Rectal smooth muscle tissue (tissue), 1 donor: ENCODE measurements around the gene RPL31.
A peak's percentile ranks its signal among the peaks of the same experiment; 100 is the strongest.

Experiments used
- H3K27ac ChIP-seq: one replicate; pipeline ENCODE4 v1.7.0; 2013; ENCODE audit warnings: low read depth, low read length, inconsistent platforms
- H3K27me3 ChIP-seq: one replicate; pipeline ENCODE4 v1.7.0; 2013; ENCODE audit warnings: low read length; ENCODE audit not compliant: control insufficient read depth, insufficient read depth
- H3K36me3 ChIP-seq: one replicate; pipeline ENCODE4 v1.7.0; 2013; ENCODE audit warnings: low read length; ENCODE audit not compliant: control insufficient read depth, insufficient read depth
- H3K4me1 ChIP-seq: one replicate; pipeline ENCODE4 v1.7.0; 2013; ENCODE audit warnings: low read length; ENCODE audit not compliant: control insufficient read depth, insufficient read depth
- H3K4me3 ChIP-seq: one replicate; pipeline ENCODE4 v1.7.0; 2013; ENCODE audit warnings: low read length
- H3K9ac ChIP-seq: one replicate; pipeline ENCODE4 v1.7.0; 2013; ENCODE audit warnings: low read length

The RPL31 gene

DNA sequence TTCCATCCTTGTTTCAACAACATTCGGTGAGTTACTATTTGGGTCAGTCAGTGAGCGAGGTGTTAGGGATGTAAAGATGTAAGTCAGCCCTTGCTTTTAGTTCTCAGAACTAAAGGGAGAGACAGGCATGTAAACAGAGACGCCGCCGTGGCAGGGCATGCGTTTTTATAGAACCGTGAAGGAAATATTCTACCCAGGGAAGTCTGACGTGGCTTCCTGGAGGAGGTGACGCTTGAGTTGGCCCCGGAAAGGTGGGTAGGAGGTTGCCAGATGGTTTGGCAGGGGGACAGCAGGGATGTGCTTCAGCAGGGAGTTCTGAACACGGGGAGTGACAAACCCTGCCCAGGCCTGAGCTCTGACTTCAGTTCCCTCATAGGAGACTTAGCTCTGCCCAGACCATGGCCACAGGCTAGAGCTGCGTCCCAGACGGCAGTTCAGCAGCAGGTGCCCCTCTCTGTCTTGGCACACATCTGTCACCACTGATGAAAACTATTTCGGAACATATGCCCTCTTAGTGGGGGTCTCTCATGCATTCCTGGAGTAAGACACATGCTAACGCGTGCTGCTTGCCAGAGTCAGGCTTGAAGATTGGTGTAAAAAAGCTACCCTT, 23.4 kb upstream of the RPL31 start:
- H3K4me3 ChIP-seq: no peak overlapping the region
- H3K36me3 ChIP-seq: peaks cover 3% of the 10 kb centered on the region
- H3K27me3 ChIP-seq: no peaks in the 10 kb centered on the region
- peaks cover 24% of the 10 kb centered on the region for H3K4me1 ChIP-seq
- no peak overlapping the region for H3K9ac ChIP-seq
- H3K27ac ChIP-seq: peak overlapping the region; percentile 76

DNA sequence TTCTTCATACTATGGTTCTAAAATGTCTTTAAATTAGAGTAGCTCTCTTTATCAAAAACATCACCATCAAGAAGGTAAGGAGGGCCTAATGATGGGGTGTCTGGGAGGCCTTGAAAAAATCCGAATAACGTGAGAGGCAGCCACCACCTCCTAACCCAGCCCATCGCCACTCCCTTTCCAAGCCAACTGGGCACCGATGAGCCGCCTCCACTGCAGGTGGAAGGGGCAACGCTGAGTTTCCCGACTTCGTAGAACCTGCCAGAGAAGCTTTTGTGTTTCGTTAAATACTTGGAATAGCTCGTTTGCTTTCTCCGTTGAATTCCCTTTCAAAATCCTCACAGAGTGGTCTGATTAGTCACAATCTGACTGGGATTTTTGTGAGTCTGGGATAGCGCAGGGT, 22.0 kb upstream of the RPL31 start:
- Histone ChIP-seq H3K4me3 (no peak overlapping the region), H3K27me3 (no peaks in the 10 kb centered on the region), H3K27ac (no peak overlapping the region), H3K4me1 (peaks cover 24% of the 10 kb centered on the region), H3K9ac (no peak overlapping the region), H3K36me3 (peaks cover 3% of the 10 kb centered on the region)

- H3K4me1 ChIP-seq: peaks cover 24% of the 10 kb centered on the region
- no peak overlapping the region for H3K27ac ChIP-seq
- H3K4me3 ChIP-seq: no peak overlapping the region
- no peak overlapping the region for H3K9ac ChIP-seq
- no peaks in the 10 kb centered on the region for H3K27me3 ChIP-seq
- peaks cover under 1% of the 10 kb centered on the region for H3K36me3 ChIP-seq
Measured at GRCh38 chr2:100981011-100981410, 21.1 kb upstream of the RPL31 start.

DNA sequence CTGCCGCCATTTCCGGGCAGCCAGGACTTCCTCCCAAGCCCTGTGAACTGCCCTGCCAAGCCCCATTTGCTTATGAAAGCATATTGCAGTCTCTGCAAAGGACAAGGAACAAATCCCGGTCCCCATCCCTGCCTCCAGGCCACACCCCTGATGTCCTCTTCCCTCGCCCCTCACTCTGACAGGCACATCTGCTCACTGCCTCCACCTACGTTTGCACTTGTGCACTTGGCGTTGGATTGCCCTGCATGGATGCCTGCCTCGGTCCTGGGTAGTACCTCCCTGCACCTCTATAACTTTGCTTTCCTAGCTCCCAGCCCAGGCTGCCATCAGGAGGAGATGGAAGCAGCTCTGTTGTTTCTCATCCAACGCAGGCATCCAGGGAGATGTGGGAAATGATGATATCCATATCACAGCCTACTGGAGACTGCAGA, 19.6 kb upstream of the RPL31 start:
- H3K9ac ChIP-seq: no peak overlapping the region
- no peaks in the 10 kb centered on the region for H3K36me3 ChIP-seq
- H3K4me3 ChIP-seq: no peak overlapping the region
- H3K27ac ChIP-seq: no peak overlapping the region
- no peaks in the 10 kb centered on the region for H3K27me3 ChIP-seq
- peaks cover 13% of the 10 kb centered on the region for H3K4me1 ChIP-seq

DNA sequence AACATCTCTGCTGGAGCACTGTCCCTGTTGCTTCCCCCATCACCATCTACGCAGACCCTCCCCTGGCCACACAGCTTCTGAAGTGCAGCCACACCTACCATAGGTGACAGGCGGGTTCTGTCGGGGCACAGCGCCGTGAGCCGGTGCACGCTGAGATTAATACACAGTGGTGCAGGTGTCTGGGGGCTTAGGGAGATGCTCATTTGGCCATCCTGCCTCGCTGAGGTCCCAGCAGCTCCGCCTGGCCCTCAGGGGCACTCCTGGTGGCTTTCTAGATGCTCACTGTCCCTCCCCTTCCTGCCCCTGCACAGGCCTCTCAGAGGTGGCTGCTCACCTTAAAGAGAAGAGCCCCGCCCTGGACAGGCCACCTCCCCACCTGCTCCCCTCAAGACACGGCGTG, 18.9 kb upstream of the RPL31 start:
- Histone ChIP-seq H3K27ac (no peak overlapping the region), H3K4me1 (peaks cover 7% of the 10 kb centered on the region), H3K27me3 (no peaks in the 10 kb centered on the region), H3K36me3 (no peaks in the 10 kb centered on the region), H3K4me3 (no peak overlapping the region), H3K9ac (no peak overlapping the region)

GRCh38 chr2:100983684-100984310, 18.3 kb upstream of the RPL31 start:
- Histone ChIP-seq H3K27me3 (no peaks in the 10 kb centered on the region), H3K4me1 (peaks cover 3% of the 10 kb centered on the region), H3K9ac (no peak overlapping the region), H3K27ac (peak overlapping the region; percentile 9), H3K36me3 (no peaks in the 10 kb centered on the region), H3K4me3 (no peak overlapping the region)

- no peaks in the 10 kb centered on the region for H3K27me3 ChIP-seq
- no peaks in the 10 kb centered on the region for H3K36me3 ChIP-seq
- no peak overlapping the region for H3K9ac ChIP-seq
- H3K4me3 ChIP-seq: no peak overlapping the region
- H3K27ac ChIP-seq: no peak overlapping the region
- no peaks in the 10 kb centered on the region for H3K4me1 ChIP-seq
Measured at GRCh38 chr2:100984892-100985307, 17.2 kb upstream of the RPL31 start.

DNA sequence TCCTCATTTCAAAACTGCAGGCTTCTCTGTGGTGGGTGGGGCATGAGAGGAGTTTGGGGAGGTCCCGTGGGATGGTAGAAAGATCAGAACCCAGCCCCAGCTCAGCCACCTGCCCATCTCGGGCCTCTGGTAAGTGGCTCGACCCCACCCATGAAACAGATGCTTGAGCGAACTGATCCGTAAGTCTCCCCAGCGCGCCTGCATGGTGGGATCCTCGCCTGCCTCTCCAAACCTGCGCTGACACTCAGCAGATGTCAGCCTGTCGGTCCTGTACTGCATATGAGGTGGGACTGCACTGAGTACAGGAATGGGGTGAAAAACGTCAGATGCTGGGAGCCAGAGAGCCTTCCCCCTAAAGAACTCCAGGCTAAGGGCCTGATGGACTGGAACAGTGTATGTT, 15.9 kb upstream of the RPL31 start:
- no peak overlapping the region for H3K9ac ChIP-seq
- no peak overlapping the region for H3K27ac ChIP-seq
- H3K4me3 ChIP-seq: no peak overlapping the region
- H3K4me1 ChIP-seq: no peaks in the 10 kb centered on the region
- no peaks in the 10 kb centered on the region for H3K36me3 ChIP-seq
- no peaks in the 10 kb centered on the region for H3K27me3 ChIP-seq

- H3K36me3 ChIP-seq: peaks cover 2% of the 10 kb centered on the region
Measured at GRCh38 chr2:100987536-100987935, 14.6 kb upstream of the RPL31 start.

GRCh38 chr2:100987974-100988373, 14.1 kb upstream of the RPL31 start:
- Histone ChIP-seq H3K4me1 (no peaks in the 10 kb centered on the region), H3K27me3 (no peaks in the 10 kb centered on the region), H3K36me3 (peaks cover 2% of the 10 kb centered on the region), H3K4me3 (no peak overlapping the region), H3K27ac (no peak overlapping the region), H3K9ac (no peak overlapping the region)

More at GRCh38 chr2:100987536-100987935, 14.6 kb upstream of the RPL31 start:
- Histone ChIP-seq H3K9ac (no peak overlapping the region), H3K27ac (no peak overlapping the region), H3K4me1 (no peaks in the 10 kb centered on the region), H3K27me3 (no peaks in the 10 kb centered on the region), H3K4me3 (no peak overlapping the region)

DNA sequence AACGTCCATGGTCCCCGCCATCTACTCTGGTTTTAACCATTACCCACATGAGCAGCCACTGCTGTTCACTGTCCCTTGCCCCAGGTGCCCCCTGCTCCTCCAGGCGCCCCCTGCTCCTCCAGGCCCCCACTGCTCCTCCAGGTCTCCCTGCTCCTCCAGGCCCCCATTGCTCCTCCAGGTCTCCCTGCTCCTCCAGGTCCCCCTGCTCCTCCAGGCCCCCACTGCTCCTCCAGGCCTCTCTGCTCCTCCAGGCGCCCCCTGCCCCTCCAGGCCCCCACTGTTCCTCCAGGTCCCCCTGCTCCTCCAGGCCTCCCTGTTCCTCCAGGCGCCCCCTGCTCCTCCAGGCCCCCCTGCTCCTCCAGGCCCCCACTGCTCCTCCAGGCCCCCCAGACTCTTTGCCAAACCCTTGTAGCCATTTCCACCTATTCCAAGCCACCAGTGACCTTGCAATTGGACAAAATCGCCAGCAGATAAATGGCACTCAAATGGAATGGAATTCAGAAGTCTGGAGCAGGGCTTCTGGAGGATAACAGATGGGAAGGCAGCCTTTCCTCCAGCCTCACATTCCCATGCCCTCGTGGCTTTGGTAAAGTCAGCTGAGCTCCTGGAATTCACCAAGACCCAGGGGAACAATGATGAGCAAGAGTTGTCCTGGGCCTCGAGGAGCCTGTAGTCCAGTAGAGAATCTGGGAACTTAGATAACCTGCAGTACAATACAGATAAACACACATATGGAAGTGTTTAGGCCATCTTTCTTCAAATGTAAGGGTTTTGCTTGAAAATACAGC, 13.3 kb upstream of the RPL31 start:
- Histone ChIP-seq H3K36me3 (peaks cover 2% of the 10 kb centered on the region), H3K27ac (no peak overlapping the region), H3K9ac (no peak overlapping the region), H3K4me3 (no peak overlapping the region), H3K4me1 (no peaks in the 10 kb centered on the region), H3K27me3 (no peaks in the 10 kb centered on the region)

DNA sequence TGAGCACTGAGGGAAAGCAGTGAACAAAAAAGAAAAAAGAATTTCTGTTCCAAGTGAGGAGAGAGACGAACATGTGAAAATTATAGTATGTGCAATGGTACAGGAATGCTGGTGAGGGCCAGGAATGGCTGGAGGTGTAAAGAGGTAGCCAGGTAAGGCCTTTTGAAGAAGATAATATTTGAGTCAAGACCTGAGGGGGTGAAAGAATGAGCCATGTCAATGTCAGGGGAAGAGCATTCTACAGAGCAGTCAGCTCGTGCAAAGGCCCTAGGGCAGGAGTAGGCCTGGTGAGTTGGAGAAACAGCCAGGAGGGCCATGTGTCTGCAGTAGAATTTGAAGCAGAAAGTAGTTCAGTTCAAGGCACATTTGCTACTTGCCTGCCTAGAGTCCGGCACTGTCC, 12.4 kb upstream of the RPL31 start:
- Histone ChIP-seq H3K27ac (no peak overlapping the region), H3K4me3 (no peak overlapping the region), H3K9ac (no peak overlapping the region), H3K27me3 (no peaks in the 10 kb centered on the region), H3K4me1 (no peaks in the 10 kb centered on the region), H3K36me3 (peaks cover 8% of the 10 kb centered on the region)
